HepG2 (cell line): ENCODE data around the gene MSI2. TPM values are rescaled to one million over a fixed set of nuclear protein-coding genes. Genes with fewer than 3 reads are reported as not detected.

Experiments
- CENPX ChIP-seq: sonication (generic); formaldehyde crosslinking; IDR thresholded peaks from 2 replicates; pipeline ENCODE4 v1.9.0; 2021; ENCODE audit warnings: mild to moderate bottlenecking, missing genetic modification reagents, moderate library complexity
- NFE2L1 ChIP-seq: sonication (generic); formaldehyde crosslinking; IDR thresholded peaks from 2 replicates; pipeline ENCODE4 v1.4.0; 2020; ENCODE audit warnings: missing genetic modification reagents, mild to moderate bottlenecking, borderline replicate concordance
- NRL ChIP-seq: sonication (generic); formaldehyde crosslinking; IDR thresholded peaks from 2 replicates; pipeline ENCODE4 v1.5.0; 2020; ENCODE audit warnings: missing genetic modification reagents, mild to moderate bottlenecking, moderate library complexity, borderline replicate concordance
- RFXAP ChIP-seq: sonication (generic); formaldehyde crosslinking; IDR thresholded peaks from 2 replicates; pipeline ENCODE4 v1.4.0; 2020; ENCODE audit warnings: missing genetic modification reagents, borderline replicate concordance
- RNF219 ChIP-seq: sonication (generic); formaldehyde crosslinking; IDR thresholded peaks from 2 replicates; pipeline ENCODE4 v1.5.0; 2020; ENCODE audit warnings: mild to moderate bottlenecking, missing genetic modification reagents
- RXRB ChIP-seq: IDR thresholded peaks from 2 replicates; pipeline ENCODE4 v1.6.1; 2016; ENCODE audit warnings: borderline replicate concordance, missing genetic modification reagents, missing compliant biosample characterization
- SP4 ChIP-seq: sonication (generic); formaldehyde crosslinking; IDR thresholded peaks from 2 replicates; pipeline ENCODE4 v1.8.1; 2023; ENCODE audit warnings: mild to moderate bottlenecking, missing genetic modification reagents
- TCF12 ChIP-seq, 2 experiments: fragments of 450-650 bp in 1 of 2; sonication (generic) in 1 of 2; formaldehyde crosslinking in 1 of 2; IDR thresholded peaks; 2 replicates each; pipeline versions ENCODE4 v1.6.1 to v1.8.0; 2017 to 2022; ENCODE audit warnings: antibody characterized with exemption in 1 of 2, mild to moderate bottlenecking in 1 of 2, missing genetic modification reagents in 1 of 2, moderate library complexity in 1 of 2
- TOE1 ChIP-seq: sonication (generic); formaldehyde crosslinking; IDR thresholded peaks from 2 replicates; pipeline ENCODE4 v1.4.0; 2020; ENCODE audit warnings: mild to moderate bottlenecking, missing genetic modification reagents
- YEATS4 ChIP-seq: sonication (generic); formaldehyde crosslinking; IDR thresholded peaks from 2 replicates; pipeline ENCODE4 v1.4.0; 2020; ENCODE audit warnings: missing genetic modification reagents, borderline replicate concordance
- ZFP36 ChIP-seq: fragments of 150-350 bp; IDR thresholded peaks from 2 replicates; pipeline ENCODE4 v1.6.1; 2018; ENCODE audit warnings: borderline replicate concordance, low read length, low read depth; ENCODE audit not compliant: partially characterized antibody
- ZFP91 ChIP-seq: sonication (generic); formaldehyde crosslinking; IDR thresholded peaks from 2 replicates; pipeline ENCODE4 v1.9.0; 2022; ENCODE audit warnings: missing genetic modification reagents, mild to moderate bottlenecking, borderline replicate concordance
- ZKSCAN5 ChIP-seq: sonication (generic); formaldehyde crosslinking; IDR thresholded peaks from 2 replicates; pipeline ENCODE4 v1.5.1; 2020; ENCODE audit warnings: mild to moderate bottlenecking, missing genetic modification reagents
- ZMYM4 ChIP-seq: sonication (generic); formaldehyde crosslinking; IDR thresholded peaks from 2 replicates; pipeline ENCODE4 v1.8.1; 2023; ENCODE audit warnings: mild to moderate bottlenecking, missing genetic modification reagents
- ZNF143 ChIP-seq: sonication (generic); formaldehyde crosslinking; IDR thresholded peaks from 2 replicates; pipeline ENCODE4 v1.4.0; 2020; ENCODE audit warnings: missing genetic modification reagents
- ZNF503 ChIP-seq: sonication (generic); formaldehyde crosslinking; IDR thresholded peaks from 2 replicates; pipeline ENCODE4 v1.4.0; 2020; ENCODE audit warnings: missing genetic modification reagents
- ZNF660 ChIP-seq: sonication (generic); formaldehyde crosslinking; IDR thresholded peaks from 2 replicates; pipeline ENCODE4 v1.5.1; 2020; ENCODE audit warnings: mild to moderate bottlenecking, low read depth, missing genetic modification reagents, borderline replicate concordance
- ZNF747 ChIP-seq: sonication (generic); formaldehyde crosslinking; IDR thresholded peaks from 2 replicates; pipeline ENCODE4 v1.8.1; 2023; ENCODE audit warnings: missing genetic modification reagents, mild to moderate bottlenecking, borderline replicate concordance
- ZSCAN5A ChIP-seq: sonication (generic); formaldehyde crosslinking; IDR thresholded peaks from 2 replicates; pipeline ENCODE4 v1.8.0; 2022; ENCODE audit warnings: mild to moderate bottlenecking, missing genetic modification reagents, borderline replicate concordance
- polyA plus RNA-seq, 8 experiments: library from polyadenylated mRNA; depleted of rRNA in 3 of 8; stranded (reverse) in 7 of 8; unstranded in 1 of 8; fragments of >200 nt; fragmentation: Illumina TruSeq in 4 of 8; extraction: Trizol in 4 of 8; gene quantifications; 2 replicates each; pipeline versions ENCODE4 v1.2.1 to v1.2.3, GENCODE V29; 2011 to 2016; ENCODE audit warnings: low read depth in 4 of 8, missing spikeins in 1 of 8, mixed read lengths in 1 of 8; ENCODE audit not compliant: insufficient read depth in 1 of 8
- total RNA-seq, 5 experiments: library from RNA; depleted of rRNA; stranded (reverse); fragments of >200 nt; fragmentation: Illumina TruSeq; extraction: Trizol; gene quantifications; 2 replicates each; pipeline ENCODE4 v1.2.3, GENCODE V29; 2016; ENCODE audit warnings: low read depth in 1 of 5
- TF ChIP-seq, protein P1 (sequence below): sonication (generic); formaldehyde crosslinking; IDR thresholded peaks from 2 replicates; pipeline ENCODE4 v1.5.0; 2020; ENCODE audit warnings: missing genetic modification reagents

Gene MSI2
- total and polyA plus RNA-seq, 2 of the 13 experiments (the other 11 are each of a cell fraction or from before 2014, with no cell fraction given), result 77.5 to 78.4 TPM

- peak; percentile 85; the same call in 1 of the 2 replicates for TF ChIP-seq RNF219 (CRISPR knock-in tag)
- TF ChIP-seq TCF12 (IDR thresholded peaks at IDR 0.05), result no peak
- peak; percentile 100 for TF ChIP-seq TCF12 (CRISPR knock-in tag; IDR thresholded peaks at IDR 0.05)
- peak; percentile 94 for TF ChIP-seq ZFP91 (CRISPR knock-in tag)
- TF ChIP-seq TOE1 (CRISPR knock-in tag), result 0 out of 2 replicates have a peak, but pooled peaks have one; percentile 49
- TF ChIP-seq ZNF143 (CRISPR knock-in tag), result peak; percentile 68
- peak; percentile 77 for TF ChIP-seq SP4
- no peak for TF ChIP-seq NFE2L1
- TF ChIP-seq YEATS4, result peak; percentile 95; the same call in 1 of the 2 replicates
- peak; percentile 98 for TF ChIP-seq ZMYM4
- peak; percentile 90; the same call in 1 of the 2 replicates for TF ChIP-seq ZSCAN5A (CRISPR knock-in tag)
- peak; percentile 100 for TF ChIP-seq RXRB (CRISPR knock-in tag)
- TF ChIP-seq RFXAP (CRISPR knock-in tag), result peak; percentile 97
- no peak; the same call in 1 of the 2 replicates for TF ChIP-seq ZNF660 (CRISPR knock-in tag)
- TF ChIP-seq ZKSCAN5 (CRISPR knock-in tag), result no peak
- TF ChIP-seq ZNF503, result peak; percentile 100
- peak; percentile 40 for TF ChIP-seq ZFP36
- peak; percentile 98 for TF ChIP-seq ZNF747
- TF ChIP-seq, protein P1, sequence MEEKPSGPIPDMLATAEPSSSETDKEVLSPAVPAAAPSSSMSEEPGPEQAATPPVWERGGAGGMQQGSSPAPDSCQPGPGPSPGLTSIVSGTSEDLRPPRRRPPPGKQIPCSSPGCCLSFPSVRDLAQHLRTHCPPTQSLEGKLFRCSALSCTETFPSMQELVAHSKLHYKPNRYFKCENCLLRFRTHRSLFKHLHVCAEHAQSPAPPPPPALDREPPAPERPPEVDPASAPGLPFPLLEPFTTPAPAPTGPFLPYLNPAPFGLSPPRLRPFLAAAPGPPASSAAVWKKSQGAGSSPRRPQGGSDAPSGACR (CRISPR knock-in tag), result peak; percentile 99
- peak; percentile 92; the same call in 1 of the 2 replicates for TF ChIP-seq NRL (CRISPR knock-in tag)
- no peak for TF ChIP-seq CENPX (CRISPR knock-in tag)
Measured at GRCh38 chr17:57561072-57561861, 304.9 kb downstream of the MSI2 start (continued).
